Retinal pigment epithelial cell (primary cell): ENCODE data around the gene ITGA3.
A peak's percentile ranks its signal among the peaks of the same experiment; 100 is the strongest.

Experiments
- DNase-seq: peaks from one replicate; pipeline ENCODE4 v3.0.0-alpha.2; 2010; ENCODE audit warnings: low read depth
- H3K4me3 ChIP-seq: 2 replicates; pipeline ENCODE4 v1.5.1; 2011; ENCODE audit warnings: mild to moderate bottlenecking, low read length, control low read depth, moderate library complexity
- TF ChIP-seq, protein P1 (sequence below): conservative IDR thresholded peaks from 2 replicates; pipeline ENCODE4 v1.5.1; 2011; ENCODE audit warnings: low read depth, low read length, control low read depth, inconsistent platforms

ITGA3 gene

DNA sequence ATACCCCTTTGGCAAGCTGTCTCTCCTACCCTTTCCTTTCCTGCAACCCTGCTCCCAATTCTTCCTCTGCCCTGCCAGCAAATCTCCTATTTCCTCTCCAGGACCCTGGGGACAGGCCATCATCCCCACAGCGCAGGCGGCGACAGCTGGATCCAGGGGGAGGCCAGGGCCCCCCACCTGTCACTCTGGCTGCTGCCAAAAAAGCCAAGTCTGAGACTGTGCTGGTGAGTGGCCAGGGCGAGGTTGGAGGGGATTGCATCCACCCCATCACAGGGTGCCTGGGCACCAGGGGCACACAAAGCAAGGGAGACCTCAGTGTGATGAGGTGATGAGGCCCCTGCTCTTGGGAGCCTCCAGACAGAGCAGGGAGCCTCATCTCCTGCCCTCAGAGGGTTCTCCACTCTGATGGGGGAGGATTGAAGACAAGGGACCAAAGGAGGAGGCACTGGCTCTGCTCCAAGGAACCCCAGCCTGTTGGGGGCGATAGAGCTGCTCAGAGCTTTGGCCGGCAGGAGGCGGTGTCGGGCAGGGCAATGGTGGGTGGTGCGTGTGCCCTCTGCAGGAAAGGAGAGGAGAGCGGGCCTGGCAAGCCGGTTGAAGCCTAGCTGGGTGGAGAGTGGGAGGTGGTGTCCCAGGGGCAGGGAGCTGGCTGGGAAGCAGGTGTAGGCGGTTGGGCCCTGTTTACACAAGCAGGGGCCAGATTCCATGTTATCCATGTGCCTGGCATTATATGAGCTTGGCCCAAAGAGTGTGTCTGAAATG is 23.6 kb downstream of the ITGA3 start:
- H3K4me3 ChIP-seq, result no peak overlapping the region
- DNase-seq, result no peak
- TF ChIP-seq, protein P1, sequence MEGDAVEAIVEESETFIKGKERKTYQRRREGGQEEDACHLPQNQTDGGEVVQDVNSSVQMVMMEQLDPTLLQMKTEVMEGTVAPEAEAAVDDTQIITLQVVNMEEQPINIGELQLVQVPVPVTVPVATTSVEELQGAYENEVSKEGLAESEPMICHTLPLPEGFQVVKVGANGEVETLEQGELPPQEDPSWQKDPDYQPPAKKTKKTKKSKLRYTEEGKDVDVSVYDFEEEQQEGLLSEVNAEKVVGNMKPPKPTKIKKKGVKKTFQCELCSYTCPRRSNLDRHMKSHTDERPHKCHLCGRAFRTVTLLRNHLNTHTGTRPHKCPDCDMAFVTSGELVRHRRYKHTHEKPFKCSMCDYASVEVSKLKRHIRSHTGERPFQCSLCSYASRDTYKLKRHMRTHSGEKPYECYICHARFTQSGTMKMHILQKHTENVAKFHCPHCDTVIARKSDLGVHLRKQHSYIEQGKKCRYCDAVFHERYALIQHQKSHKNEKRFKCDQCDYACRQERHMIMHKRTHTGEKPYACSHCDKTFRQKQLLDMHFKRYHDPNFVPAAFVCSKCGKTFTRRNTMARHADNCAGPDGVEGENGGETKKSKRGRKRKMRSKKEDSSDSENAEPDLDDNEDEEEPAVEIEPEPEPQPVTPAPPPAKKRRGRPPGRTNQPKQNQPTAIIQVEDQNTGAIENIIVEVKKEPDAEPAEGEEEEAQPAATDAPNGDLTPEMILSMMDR, result peak; percentile 63

DNA sequence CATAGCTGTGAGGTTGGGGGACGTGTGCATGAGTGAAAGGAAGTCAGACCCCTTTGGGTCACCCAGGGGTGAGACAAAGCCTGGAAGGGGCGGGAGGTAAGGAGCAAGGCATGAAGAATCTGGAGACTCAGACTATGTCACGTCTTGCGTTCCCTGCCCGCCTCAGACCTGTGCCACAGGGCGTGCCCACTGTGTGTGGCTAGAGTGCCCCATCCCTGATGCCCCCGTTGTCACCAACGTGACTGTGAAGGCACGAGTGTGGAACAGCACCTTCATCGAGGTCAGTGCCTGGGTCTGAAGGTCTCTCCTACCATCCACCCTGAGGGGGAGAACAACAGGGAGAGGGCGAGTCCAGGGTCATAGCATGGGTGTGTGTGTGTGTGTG is 24.2 kb downstream of the ITGA3 start:
- DNase-seq, result no peak
- no peak overlapping the region for H3K4me3 ChIP-seq
- TF ChIP-seq, protein P1, result no peak

DNA sequence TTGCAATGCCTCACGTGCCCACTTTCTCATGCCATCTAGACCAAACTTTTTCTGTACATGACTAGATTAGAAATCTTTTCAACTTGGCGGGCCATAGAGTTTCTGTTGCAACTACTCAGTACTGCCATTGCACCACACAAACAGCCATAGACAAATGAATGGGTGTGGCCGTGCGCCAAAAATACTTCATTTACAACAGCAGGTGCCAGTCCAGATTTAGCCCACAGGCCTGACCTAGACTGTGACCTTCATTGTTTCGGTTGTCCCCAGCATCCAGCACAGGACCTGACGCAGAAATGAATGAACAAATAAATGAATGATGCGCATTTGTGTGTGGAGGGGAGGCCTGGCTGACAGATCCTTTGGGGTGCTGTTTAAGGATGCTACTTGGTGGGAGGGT is 24.9 kb downstream of the ITGA3 start:
- no peak for DNase-seq
- TF ChIP-seq, protein P1, result no peak
- H3K4me3 ChIP-seq, result no peak overlapping the region

DNA sequence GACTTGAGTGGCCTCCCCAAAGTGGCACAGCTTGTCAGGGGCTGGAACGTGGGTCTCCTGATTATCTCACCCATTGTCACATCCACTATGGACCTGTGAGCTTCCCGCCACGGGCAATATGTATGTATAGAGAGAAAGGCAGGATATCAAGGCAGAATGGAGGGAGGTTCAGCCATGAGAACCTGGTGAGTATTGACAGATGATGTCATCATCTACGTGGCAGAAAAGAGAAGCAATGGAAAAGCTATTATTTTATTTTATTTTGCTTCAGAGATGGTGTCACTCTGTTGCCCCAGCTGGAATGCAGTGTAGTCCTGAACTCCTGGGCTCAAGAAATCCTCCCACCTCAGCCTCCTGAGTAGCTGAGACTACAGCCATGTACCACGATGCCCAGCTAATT is 25.8 kb downstream of the ITGA3 start:
- TF ChIP-seq, protein P1, result no peak
- DNase-seq, result no peak
- no peak overlapping the region for H3K4me3 ChIP-seq

DNA sequence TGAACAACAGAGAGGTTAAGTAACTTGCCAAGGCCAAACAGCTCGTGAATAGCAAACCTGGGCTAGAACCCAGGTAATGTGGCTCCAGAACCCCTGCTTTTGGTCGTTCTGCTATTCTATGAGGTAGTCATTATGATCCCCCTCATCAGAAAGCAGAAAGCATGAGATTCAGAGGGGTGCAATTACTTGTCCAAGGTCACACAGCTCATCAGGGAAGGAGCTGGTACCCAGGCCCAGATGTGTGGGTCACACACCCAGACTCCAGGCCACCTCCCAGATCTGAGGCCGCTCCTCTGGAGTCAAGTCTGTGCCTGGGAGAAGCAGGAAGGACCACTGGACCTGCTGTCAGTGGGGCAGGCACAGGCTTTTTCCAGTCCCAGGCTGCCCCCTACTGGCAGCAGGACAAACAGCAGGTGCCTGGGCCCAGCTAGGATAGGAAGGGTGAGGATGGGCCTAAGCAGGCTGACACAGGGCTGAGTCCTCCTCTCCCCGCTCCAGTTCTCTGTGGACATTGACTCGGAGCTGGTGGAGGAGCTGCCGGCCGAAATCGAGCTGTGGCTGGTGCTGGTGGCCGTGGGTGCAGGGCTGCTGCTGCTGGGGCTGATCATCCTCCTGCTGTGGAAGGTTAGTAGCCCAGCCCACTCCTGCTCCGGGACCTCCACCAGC is 31.5 kb downstream of the ITGA3 start:
- TF ChIP-seq, protein P1, result peak; percentile 95
- no peak for DNase-seq
- no peak overlapping the region for H3K4me3 ChIP-seq

DNA sequence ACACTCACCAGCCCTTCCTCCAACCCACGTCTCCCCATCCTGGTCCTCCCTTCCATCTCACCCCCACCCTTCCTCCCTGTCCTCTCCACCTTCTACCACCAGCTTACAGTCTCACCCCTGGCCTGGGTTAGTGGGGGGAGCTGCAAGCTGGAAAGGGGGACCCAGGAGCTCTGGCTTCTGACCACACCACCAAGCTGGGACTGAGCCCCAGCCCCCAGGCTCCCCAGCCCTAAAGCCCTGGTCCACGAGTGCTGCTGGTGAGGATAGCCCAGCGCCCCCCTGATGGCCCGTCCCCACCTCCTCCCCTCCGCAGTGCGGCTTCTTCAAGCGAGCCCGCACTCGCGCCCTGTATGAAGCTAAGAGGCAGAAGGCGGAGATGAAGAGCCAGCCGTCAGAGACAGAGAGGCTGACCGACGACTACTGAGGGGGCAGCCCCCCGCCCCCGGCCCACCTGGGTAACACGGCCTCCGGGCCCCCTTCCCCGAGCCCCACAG is 32.0 kb downstream of the ITGA3 start:
- H3K4me3 ChIP-seq, result no peak overlapping the region
- DNase-seq, result no peak
- TF ChIP-seq, protein P1, result no peak
